GM12874 (cell line): ENCODE measurements around the gene PYGO2.

Source experiments
- CTCF ChIP-seq: IDR thresholded peaks from 2 replicates; pipeline ENCODE4 v1.5.1; 2011; ENCODE audit warnings: low read depth, mild to moderate bottlenecking, control low read depth, low read length, moderate library complexity; ENCODE audit not compliant: insufficient read depth

Gene PYGO2

GRCh38 chr1:155007251-155007828 lies 45.8 kb upstream of the PYGO2 start:
- TF ChIP-seq CTCF: no peak

GRCh38 chr1:155006601-155007101 lies 45.1 kb upstream of the PYGO2 start:
- no peak for TF ChIP-seq CTCF

GRCh38 chr1:155005076-155006011 lies 43.8 kb upstream of the PYGO2 start:
- no peak for TF ChIP-seq CTCF

- no peak for TF ChIP-seq CTCF
Measured at GRCh38 chr1:155004352-155005075, 42.9 kb upstream of the PYGO2 start.

- TF ChIP-seq CTCF: no peak
Measured at GRCh38 chr1:155003766-155004351, 42.3 kb upstream of the PYGO2 start.

- no peak for TF ChIP-seq CTCF
Measured at GRCh38 chr1:155003227-155003765, 41.7 kb upstream of the PYGO2 start.
